IPS-NIHi7 (cell line): Measurements from ENCODE around the gene C3orf38.
"Not testable (repeated sequence)": the region's sequence is repeated elsewhere in the genome, so short reads cannot be mapped to it uniquely, and the experiment has no call there.

Experiments
- DNase-seq: peaks from one replicate; pipeline ENCODE4 v3.0.0; 2012; ENCODE audit warnings: mixed read lengths; ENCODE audit errors: extremely low spot score

Gene C3orf38

GRCh38 chr3:88149509-88150362, at the start of gene C3orf38:
C3orf38 (plus strand) TSS chr3:88149959; CDS start chr3:88150053, 94 bp downstream.
- peak; percentile 87 for DNase-seq

- no peak for DNase-seq
These were observed 48.6 kb upstream of the C3orf38 start for GRCh38 chr3:88101142-88101541.

- no peak for DNase-seq
These were observed 44.4 kb upstream of the C3orf38 start for GRCh38 chr3:88105325-88105724.

GRCh38 chr3:88112289-88112688, 37.5 kb upstream of the C3orf38 start:
- no peak for DNase-seq

- DNase-seq: peak; percentile 56
These were observed 36.2 kb upstream of the C3orf38 start for GRCh38 chr3:88113311-88114162.

GRCh38 chr3:88114878-88115549, 34.7 kb upstream of the C3orf38 start:
- DNase-seq: no peak

- no peak for DNase-seq
These were observed 32.1 kb upstream of the C3orf38 start for GRCh38 chr3:88117683-88118082.

GRCh38 chr3:88118603-88119002, 31.2 kb upstream of the C3orf38 start:
- not testable (repeated sequence) for DNase-seq

GRCh38 chr3:88123526-88123925, 26.2 kb upstream of the C3orf38 start:
- no peak for DNase-seq

- no peak for DNase-seq
These were observed 18.1 kb upstream of the C3orf38 start for GRCh38 chr3:88131695-88132094.

GRCh38 chr3:88132894-88133293, 16.9 kb upstream of the C3orf38 start:
- DNase-seq: no peak

- DNase-seq: no peak
These were observed 16.0 kb upstream of the C3orf38 start for GRCh38 chr3:88133711-88134263.

GRCh38 chr3:88137836-88138235, 11.9 kb upstream of the C3orf38 start:
- DNase-seq: no peak

GRCh38 chr3:88141458-88142083, 8.2 kb upstream of the C3orf38 start:
- no peak for DNase-seq

GRCh38 chr3:88142094-88142624, 7.6 kb upstream of the C3orf38 start:
- no peak for DNase-seq

- no peak for DNase-seq
These were observed 2.5 kb upstream of the C3orf38 start for GRCh38 chr3:88147261-88147660.

- DNase-seq: no peak
These were observed 1.1 kb upstream of the C3orf38 start for GRCh38 chr3:88148651-88149050.

- peak; percentile 22 for DNase-seq
These were observed 654 bp upstream of the C3orf38 start for GRCh38 chr3:88149101-88149508.

GRCh38 chr3:88150371-88150770, 612 bp downstream of the C3orf38 start:
- no peak for DNase-seq

GRCh38 chr3:88150806-88151205, 1.0 kb downstream of the C3orf38 start:
- DNase-seq: no peak

- no peak for DNase-seq
These were observed 1.6 kb downstream of the C3orf38 start for GRCh38 chr3:88151358-88151757.
